ENCODE data around the gene KDELR3. TPM values are rescaled to one million over a fixed set of nuclear protein-coding genes. Genes with fewer than 3 reads are reported as not detected.
"Not testable (repeated sequence)": the region's sequence is repeated elsewhere in the genome, so short reads cannot be mapped to it uniquely, and the experiment has no call there.

KDELR3 gene
- total RNA-seq, 2 experiments from 2014 or later, result 0.94 to 0.97 TPM

- no peaks in the 10 kb centered on the region for H3K36me3 Mint-ChIP-seq
- ChIA-PET CTCF (interaction anchor here (0.6 kb wide), 1 partner anchor 18 kb away, joined by 3 read pairs; no protein-coding TSS in a partner anchor), POLR2A (no interaction called here)
- no peaks in the 10 kb centered on the region for H3K9me3 Mint-ChIP-seq
- no peak overlapping the region for H3K4me3 Mint-ChIP-seq
- no peak overlapping the region for H3K27ac Mint-ChIP-seq
- DNase-seq, result no peak
- peaks cover 8% of the 10 kb centered on the region for H3K4me1 Mint-ChIP-seq (ENCODE audit: low read depth)
- peaks cover 45% of the 10 kb centered on the region for H3K27me3 Mint-ChIP-seq
- intact Hi-C loops (cut with micrococcal nuclease), result loop anchor here (5.0 kb wide), 1 partner anchor 107 kb away; the partner anchor contains the start of gene DMC1
These were observed 2.8 kb upstream of the KDELR3 start for GRCh38 chr22:38464992-38465672.

DNA sequence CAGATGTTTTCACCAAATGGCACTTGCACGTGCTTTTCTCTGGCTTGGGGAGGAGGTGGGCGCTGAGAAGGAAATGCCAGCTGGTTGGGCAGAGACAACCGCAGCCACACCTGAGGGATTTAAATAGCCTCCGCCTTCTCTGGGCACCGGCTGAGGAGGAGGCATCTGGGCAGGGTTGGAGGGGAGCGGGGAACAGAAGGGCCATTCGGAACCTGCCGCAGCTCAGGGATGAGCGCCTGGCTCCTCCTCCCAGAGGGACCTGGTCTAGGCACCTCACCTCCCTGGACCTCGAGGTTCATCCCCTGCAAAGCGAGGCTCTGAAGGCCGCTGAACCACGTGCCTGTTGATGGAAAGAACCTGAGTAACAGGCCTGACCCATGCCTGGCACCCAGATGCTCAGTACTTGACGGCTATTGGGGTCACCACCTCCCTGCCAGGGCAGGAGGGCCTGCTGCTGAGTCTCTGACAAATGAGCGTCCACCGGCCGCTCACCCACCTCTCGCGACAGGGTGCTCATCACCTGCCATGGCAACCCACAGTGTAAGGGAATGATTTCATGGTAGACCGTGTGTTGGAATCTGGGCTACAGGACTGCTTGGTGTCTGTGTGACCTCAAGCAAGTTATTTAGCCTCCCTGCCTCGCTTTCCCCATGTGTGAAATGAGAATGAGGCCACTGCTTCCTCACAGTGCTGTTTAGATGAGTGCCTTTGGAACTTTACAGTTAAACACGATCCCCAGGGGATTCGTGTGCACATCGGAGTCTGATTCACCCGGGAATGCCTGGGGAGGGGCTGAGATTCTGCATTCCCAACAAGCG, 2.0 kb upstream of the KDELR3 start:
- H3K9me3 Mint-ChIP-seq, result no peaks in the 10 kb centered on the region
- H3K36me3 Mint-ChIP-seq, result no peaks in the 10 kb centered on the region
- no peak overlapping the region for H3K27ac Mint-ChIP-seq
- ChIA-PET CTCF (no interaction called here), POLR2A (no interaction called here)
- H3K4me3 Mint-ChIP-seq, result no peak overlapping the region
- H3K27me3 Mint-ChIP-seq, result peaks cover 40% of the 10 kb centered on the region
- H3K4me1 Mint-ChIP-seq (ENCODE audit: low read depth), result peaks cover 8% of the 10 kb centered on the region
- DNase-seq, result no peak
- intact Hi-C loops (cut with micrococcal nuclease), result no loop called here

DNA sequence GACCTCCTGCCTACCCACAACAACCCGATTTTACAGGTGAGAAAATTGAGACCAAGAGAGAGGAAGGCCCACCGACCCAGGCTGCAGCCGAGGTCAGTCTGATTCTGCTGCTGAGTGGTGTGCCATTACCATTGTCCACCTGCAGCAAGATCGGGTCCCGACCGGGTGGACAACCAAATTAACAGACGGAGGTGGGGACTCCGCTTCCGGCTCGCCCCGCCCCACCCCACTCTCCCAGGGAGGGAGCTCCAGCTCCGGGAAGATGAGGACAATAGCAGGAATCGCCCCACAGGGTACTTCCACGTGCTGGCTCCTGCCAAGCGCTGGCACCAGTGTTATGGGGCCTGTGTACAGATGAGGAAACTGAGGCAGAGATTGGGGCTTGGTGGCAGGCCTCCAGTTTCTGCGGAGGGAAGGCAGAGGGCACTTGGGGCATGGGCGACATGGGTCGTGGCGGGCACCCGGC, 425 bp upstream of the KDELR3 start:
- H3K4me3 Mint-ChIP-seq, result peak overlapping the region; percentile 62
- H3K27me3 Mint-ChIP-seq, result peaks cover 28% of the 10 kb centered on the region
- intact Hi-C loops (cut with micrococcal nuclease), result no loop called here
- no peaks in the 10 kb centered on the region for H3K36me3 Mint-ChIP-seq
- ChIA-PET POLR2A (no interaction called here), CTCF (no interaction called here)
- peaks cover 8% of the 10 kb centered on the region for H3K4me1 Mint-ChIP-seq (ENCODE audit: low read depth)
- H3K27ac Mint-ChIP-seq, result no peak overlapping the region
- no peaks in the 10 kb centered on the region for H3K9me3 Mint-ChIP-seq
- DNase-seq, result no peak

GRCh38 chr22:38468443-38469305, 778 bp downstream of the KDELR3 start:
- no peaks in the 10 kb centered on the region for H3K9me3 Mint-ChIP-seq
- no peaks in the 10 kb centered on the region for H3K36me3 Mint-ChIP-seq
- DNase-seq, result no peak
- CTCF ChIA-PET, result interaction anchor here (1.1 to 1.3 kb wide), 3 partner anchors 9 to 70 kb away, joined by 3 to 4 read pairs (median 3); no protein-coding TSS in a partner anchor
- H3K4me3 Mint-ChIP-seq, result peak overlapping the region; percentile 49
- H3K27me3 Mint-ChIP-seq, result peaks cover 22% of the 10 kb centered on the region
- H3K4me1 Mint-ChIP-seq (ENCODE audit: low read depth), result peaks cover 8% of the 10 kb centered on the region
- intact Hi-C loops (cut with micrococcal nuclease), result no loop called here
- no peak overlapping the region for H3K27ac Mint-ChIP-seq
- POLR2A ChIA-PET, result interaction anchor here (0.6 to 1.0 kb wide), 2 partner anchors 10 to 13 kb away, joined by 4 to 7 read pairs; no protein-coding TSS in a partner anchor

DNA sequence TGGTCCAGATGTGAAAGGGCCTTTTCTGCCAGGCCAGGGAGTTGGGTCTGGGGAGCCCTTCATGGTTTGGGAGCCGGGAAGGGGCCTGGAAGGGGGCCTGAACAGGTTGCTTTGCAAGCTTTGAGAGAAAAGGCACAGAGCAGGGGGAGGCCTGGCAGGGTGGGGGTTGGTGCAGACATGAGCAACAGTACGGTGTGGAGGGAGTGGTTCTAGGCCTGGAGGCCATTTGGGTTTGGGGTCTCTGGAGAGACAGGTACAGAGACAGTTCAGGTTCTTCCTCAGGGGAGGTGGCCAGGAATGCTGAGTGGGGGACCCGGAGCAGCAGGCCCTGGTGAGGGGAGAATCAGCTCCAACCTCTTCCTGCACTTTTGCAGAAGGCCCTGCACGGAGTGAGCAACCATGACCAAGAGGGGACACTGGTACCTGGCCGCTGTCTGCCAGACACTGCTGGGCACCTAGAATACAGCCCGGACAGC, 1.4 kb downstream of the KDELR3 start:
- CTCF ChIA-PET, result interaction anchor here (1.1 to 1.3 kb wide), 3 partner anchors 8 to 70 kb away, joined by 3 to 4 read pairs (median 3); no protein-coding TSS in a partner anchor
- intact Hi-C loops (cut with micrococcal nuclease), result no loop called here
- Mint-ChIP-seq H3K27me3 (peaks cover 17% of the 10 kb centered on the region), H3K9me3 (no peaks in the 10 kb centered on the region), H3K27ac (no peak overlapping the region), H3K4me1 (ENCODE audit: low read depth) (peaks cover 8% of the 10 kb centered on the region), H3K4me3 (no peak overlapping the region), H3K36me3 (no peaks in the 10 kb centered on the region)
- DNase-seq, result no peak
- POLR2A ChIA-PET, result no interaction called here

- DNase-seq; H3K4me1 Mint-ChIP-seq (ENCODE audit: low read depth); H3K27ac Mint-ChIP-seq; intact Hi-C loops (cut with micrococcal nuclease); POLR2A ChIA-PET; H3K9me3 Mint-ChIP-seq; H3K36me3 Mint-ChIP-seq; H3K4me3 Mint-ChIP-seq: not testable (repeated sequence)
- H3K27me3 Mint-ChIP-seq, result peaks cover 17% of the 10 kb centered on the region
- CTCF ChIA-PET, result interaction anchor here (1.2 kb wide), 1 partner anchor 71 kb away, joined by 4 read pairs; no protein-coding TSS in a partner anchor
These were observed 2.3 kb downstream of the KDELR3 start for GRCh38 chr22:38470179-38470578.

GRCh38 chr22:38471237-38471636, 3.3 kb downstream of the KDELR3 start:
- H3K4me1 Mint-ChIP-seq (ENCODE audit: low read depth), result peaks cover 8% of the 10 kb centered on the region
- intact Hi-C loops (cut with micrococcal nuclease), result no loop called here
- H3K27ac Mint-ChIP-seq, result no peak overlapping the region
- ChIA-PET CTCF (no interaction called here), POLR2A (no interaction called here)
- no peak overlapping the region for H3K4me3 Mint-ChIP-seq
- no peaks in the 10 kb centered on the region for H3K36me3 Mint-ChIP-seq
- no peak for DNase-seq
- H3K9me3 Mint-ChIP-seq, result no peaks in the 10 kb centered on the region
- H3K27me3 Mint-ChIP-seq, result peaks cover 12% of the 10 kb centered on the region

DNA sequence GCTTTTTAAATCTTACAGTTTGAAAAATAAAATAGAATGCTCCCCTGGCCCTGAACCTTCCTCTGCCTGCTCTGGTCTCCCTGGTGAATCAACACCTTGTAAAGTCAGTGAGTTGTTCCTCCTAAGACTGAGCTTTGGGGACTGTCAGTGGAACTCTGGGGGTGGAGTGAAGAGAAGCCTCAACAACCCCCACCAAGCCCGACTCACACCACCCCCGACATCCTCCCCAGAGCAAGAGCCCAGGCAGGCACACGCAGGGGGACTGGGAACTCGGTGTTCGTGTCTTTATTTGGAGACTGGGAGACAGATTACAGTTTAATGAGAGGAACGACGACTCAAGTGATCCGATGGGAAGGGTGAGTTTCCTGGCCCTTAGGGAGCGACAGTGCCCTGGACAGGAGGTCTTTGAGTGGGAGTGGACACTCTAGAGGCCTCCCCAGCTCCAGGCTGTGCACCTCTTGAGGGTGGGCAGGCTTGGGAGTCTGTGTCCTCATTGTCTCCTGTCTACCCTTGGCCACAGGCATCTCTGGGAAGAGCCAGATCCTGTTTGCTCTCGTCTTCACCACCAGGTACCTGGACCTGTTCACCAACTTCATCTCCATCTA, 6.2 kb downstream of the KDELR3 start:
- Mint-ChIP-seq H3K36me3 (no peaks in the 10 kb centered on the region), H3K4me1 (ENCODE audit: low read depth) (no peaks in the 10 kb centered on the region), H3K27me3 (no peaks in the 10 kb centered on the region), H3K27ac (no peak overlapping the region), H3K9me3 (no peaks in the 10 kb centered on the region), H3K4me3 (no peak overlapping the region)
- ChIA-PET POLR2A (no interaction called here), CTCF (no interaction called here)
- DNase-seq, result no peak
- intact Hi-C loops (cut with micrococcal nuclease), result no loop called here

DNA sequence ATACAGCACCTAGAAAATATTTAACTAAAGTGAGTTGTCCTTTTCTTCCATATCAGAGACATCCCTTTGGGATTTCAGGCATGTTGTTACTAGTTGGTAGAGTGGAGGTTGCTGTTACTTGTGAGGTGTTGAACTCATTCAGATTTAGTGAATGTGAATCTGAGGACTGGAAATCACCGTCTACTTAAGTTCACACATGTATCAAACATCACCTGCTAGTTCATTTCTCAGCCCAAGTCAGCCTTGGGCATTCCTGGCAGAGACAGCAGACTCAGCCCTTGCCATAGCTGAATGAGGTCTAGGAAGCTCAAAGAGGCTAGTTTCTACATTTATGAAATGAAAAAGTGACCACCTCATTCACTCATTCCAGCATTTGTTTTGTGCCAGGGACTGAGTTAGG, 9.7 kb downstream of the KDELR3 start:
- POLR2A ChIA-PET, result interaction anchor here (0.9 kb wide), 1 partner anchor 9 kb away, joined by 3 read pairs; no protein-coding TSS in a partner anchor

DNA sequence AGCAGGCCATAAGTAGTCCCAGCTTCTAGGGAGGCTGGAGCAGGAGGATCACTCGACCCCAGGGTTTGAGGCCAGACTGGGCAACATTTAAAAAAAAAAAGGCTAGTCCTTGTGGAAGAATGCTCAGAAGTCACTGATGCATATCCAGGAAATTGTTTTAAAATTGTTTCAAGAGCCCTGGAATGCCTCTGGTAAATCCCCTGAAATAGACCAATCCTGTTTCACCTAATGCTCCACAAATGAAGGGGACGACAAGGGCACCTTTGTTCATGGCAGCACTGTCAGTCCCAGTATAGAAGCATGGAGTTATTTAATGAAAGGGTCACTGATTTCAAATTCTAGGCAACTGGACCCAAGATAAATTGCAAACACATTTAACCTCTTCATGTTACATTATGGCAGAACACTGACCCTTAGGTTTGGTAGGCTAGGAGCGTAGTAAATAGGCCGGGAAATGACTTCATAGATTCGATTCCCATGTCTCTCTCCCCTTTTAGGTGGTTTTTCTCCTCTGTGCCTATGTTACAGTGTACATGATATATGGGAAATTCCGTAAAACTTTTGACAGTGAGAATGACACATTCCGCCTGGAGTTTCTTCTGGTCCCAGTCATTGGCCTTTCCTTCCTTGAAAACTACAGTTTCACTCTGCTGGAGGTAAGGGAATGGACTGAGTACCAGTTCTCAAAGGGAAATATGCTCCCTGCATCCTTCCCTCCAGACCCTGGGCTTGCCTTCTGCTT, 11.4 kb downstream of the KDELR3 start:
- Mint-ChIP-seq H3K27me3 (no peaks in the 10 kb centered on the region), H3K4me1 (ENCODE audit: low read depth) (peaks cover 10% of the 10 kb centered on the region), H3K27ac (no peak overlapping the region), H3K36me3 (peaks cover 29% of the 10 kb centered on the region), H3K4me3 (no peak overlapping the region), H3K9me3 (no peaks in the 10 kb centered on the region)
- ChIA-PET CTCF (no interaction called here), POLR2A (no interaction called here)
- no peak for DNase-seq
- intact Hi-C loops (cut with micrococcal nuclease), result no loop called here

More for the DNA sequence above, 9.7 kb downstream of the KDELR3 start:
- intact Hi-C loops (cut with micrococcal nuclease), result no loop called here
- H3K4me1 Mint-ChIP-seq (ENCODE audit: low read depth), result peaks cover 3% of the 10 kb centered on the region
- H3K27me3 Mint-ChIP-seq, result no peaks in the 10 kb centered on the region
- DNase-seq, result no peak
- CTCF ChIA-PET, result interaction anchor here (1.0 kb wide), 1 partner anchor 9 kb away, joined by 3 read pairs; the partner anchor contains the start of gene KDELR3
- H3K27ac Mint-ChIP-seq, result no peak overlapping the region
- no peak overlapping the region for H3K4me3 Mint-ChIP-seq
- H3K36me3 Mint-ChIP-seq, result peaks cover 12% of the 10 kb centered on the region
- no peaks in the 10 kb centered on the region for H3K9me3 Mint-ChIP-seq
